A673 (cell line): ENCODE results near the gene PYGM.

Experiments used
- EZH2 ChIP-seq: fragments of 200-600 bp; sonication (generic); IDR thresholded peaks from 2 replicates; pipeline ENCODE4 v1.6.1; 2017; ENCODE audit warnings: borderline replicate concordance, low read depth, mild to moderate bottlenecking, mixed read lengths, antibody characterized with exemption, low read length; ENCODE audit not compliant: poor library complexity, severe bottlenecking
- TF ChIP-seq, protein P1 (sequence below): fragments of 300-800, 200-600 bp; sonication (generic); conservative IDR thresholded peaks from 2 replicates; pipeline ENCODE4 v1.5.1; 2017; ENCODE audit warnings: low read depth, mild to moderate bottlenecking, antibody characterized with exemption, low read length, moderate library complexity, mixed read lengths

DNA sequence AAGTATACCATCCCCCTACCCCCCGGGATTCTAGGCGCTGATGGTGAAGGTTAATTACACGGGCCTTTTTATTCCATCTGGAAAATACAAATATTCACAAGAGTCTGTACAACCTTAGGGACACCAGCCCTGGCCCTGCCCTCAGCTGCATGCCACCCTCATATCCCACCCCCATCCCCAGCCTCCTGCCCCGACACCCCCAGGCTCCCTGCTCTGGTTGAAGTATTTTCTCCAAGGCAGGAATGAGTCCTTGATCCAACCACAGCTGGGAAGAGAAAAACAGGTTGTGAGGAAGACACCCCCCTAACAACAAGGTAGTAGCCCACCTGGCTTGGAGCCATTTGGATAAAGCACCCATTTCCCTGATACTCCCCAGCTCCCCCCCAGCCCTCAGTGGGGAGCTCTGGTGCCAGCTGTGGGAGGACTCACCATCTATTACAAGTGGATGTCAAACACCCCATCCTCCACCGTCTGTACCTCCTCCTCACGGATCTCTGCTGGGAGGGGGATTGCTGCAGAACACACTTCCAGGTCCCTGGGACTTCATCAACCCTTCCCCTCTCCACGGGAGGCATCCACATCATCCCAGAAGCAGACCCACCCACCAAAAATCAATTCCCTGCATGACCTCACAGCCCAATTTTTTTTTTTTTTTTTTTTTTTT is 32.8 kb downstream of the PYGM start:
- TF ChIP-seq EZH2: no peak
- TF ChIP-seq, protein P1, sequence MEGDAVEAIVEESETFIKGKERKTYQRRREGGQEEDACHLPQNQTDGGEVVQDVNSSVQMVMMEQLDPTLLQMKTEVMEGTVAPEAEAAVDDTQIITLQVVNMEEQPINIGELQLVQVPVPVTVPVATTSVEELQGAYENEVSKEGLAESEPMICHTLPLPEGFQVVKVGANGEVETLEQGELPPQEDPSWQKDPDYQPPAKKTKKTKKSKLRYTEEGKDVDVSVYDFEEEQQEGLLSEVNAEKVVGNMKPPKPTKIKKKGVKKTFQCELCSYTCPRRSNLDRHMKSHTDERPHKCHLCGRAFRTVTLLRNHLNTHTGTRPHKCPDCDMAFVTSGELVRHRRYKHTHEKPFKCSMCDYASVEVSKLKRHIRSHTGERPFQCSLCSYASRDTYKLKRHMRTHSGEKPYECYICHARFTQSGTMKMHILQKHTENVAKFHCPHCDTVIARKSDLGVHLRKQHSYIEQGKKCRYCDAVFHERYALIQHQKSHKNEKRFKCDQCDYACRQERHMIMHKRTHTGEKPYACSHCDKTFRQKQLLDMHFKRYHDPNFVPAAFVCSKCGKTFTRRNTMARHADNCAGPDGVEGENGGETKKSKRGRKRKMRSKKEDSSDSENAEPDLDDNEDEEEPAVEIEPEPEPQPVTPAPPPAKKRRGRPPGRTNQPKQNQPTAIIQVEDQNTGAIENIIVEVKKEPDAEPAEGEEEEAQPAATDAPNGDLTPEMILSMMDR: no peak
